H1 (cell line): ENCODE measurements around the gene NECTIN3. TPM values are rescaled to one million over a fixed set of nuclear protein-coding genes. Genes with fewer than 3 reads are reported as not detected.
A peak's percentile ranks its signal among the peaks of the same experiment; 100 is the strongest.

Experiments
- CTCF ChIA-PET: fragments of 300-600 bp; sonication (Branson Sonifier 250); formaldehyde crosslinking; loops from one replicate; lab custom pipeline; 2021; ENCODE audit not compliant: partially characterized antibody; lab: Charles Lee
- POLR2A ChIA-PET: fragments of 300-600 bp; sonication (Branson Sonifier 250); formaldehyde crosslinking; loops from one replicate; lab custom pipeline; 2021; ENCODE audit warnings: inconsistent platforms; ENCODE audit not compliant: partially characterized antibody; lab: Charles Lee
- DNase-seq, 2 experiments: peaks; one replicate each; pipeline versions ENCODE4 v3.0.0 to v3.0.0-alpha.2; 2010 to 2022; ENCODE audit warnings: low spot score in 2 of 2, low read depth in 1 of 2, mixed read lengths in 1 of 2
- FAIRE-seq: peaks from 2 replicates; lab custom pipeline; 2011; peaks lifted over from hg19 to GRCh38; lab: Jason Lieb, UNC
- H2AFZ ChIP-seq: 2 replicates; pipeline ENCODE4 v1.8.1; 2012; ENCODE audit warnings: low read length, inconsistent platforms
- H2AK5ac ChIP-seq: 2 replicates; pipeline ENCODE4 v1.6.1; 2013; ENCODE audit warnings: low read depth, low read length
- H2BK120ac ChIP-seq: replicated peaks from 2 replicates; pipeline ENCODE3; 2013; ENCODE audit warnings: low read depth, low read length, inconsistent platforms
- H2BK12ac ChIP-seq: 2 replicates; pipeline ENCODE4 v1.6.1; 2013; ENCODE audit warnings: low read depth, low read length
- H2BK15ac ChIP-seq: 2 replicates; pipeline ENCODE4 v1.6.1; 2013; ENCODE audit warnings: low read length
- H2BK20ac ChIP-seq: 2 replicates; pipeline ENCODE4 v1.6.1; 2013; ENCODE audit warnings: low read length
- H2BK5ac ChIP-seq: 2 replicates; pipeline ENCODE4 v1.6.1; 2013; ENCODE audit warnings: low read depth, low read length
- H3K14ac ChIP-seq: 2 replicates; pipeline ENCODE4 v1.6.1; 2013; ENCODE audit warnings: inconsistent platforms; ENCODE audit not compliant: insufficient read length
- H3K18ac ChIP-seq: 2 replicates; pipeline ENCODE4 v1.6.1; 2013; ENCODE audit warnings: low read length; ENCODE audit errors: extremely low read depth
- H3K23ac ChIP-seq: 2 replicates; pipeline ENCODE4 v1.6.1; 2013; ENCODE audit warnings: inconsistent platforms; ENCODE audit not compliant: insufficient read length
- H3K23me2 ChIP-seq: 2 replicates; pipeline ENCODE4 v1.6.1; 2013; ENCODE audit warnings: low read depth, low read length
- H3K27ac ChIP-seq: 2 replicates; pipeline ENCODE4 v1.6.1; 2011; ENCODE audit warnings: low read depth, low read length, inconsistent platforms
- H3K27me3 ChIP-seq, 4 experiments: replicated peaks in 1 of 4; 1 replicate in 1 of 4; 2 replicates in 3 of 4; pipeline versions ENCODE4 v1.6.1 to v1.8.1; 2011 to 2013; ENCODE audit warnings: low read length in 3 of 4, mild to moderate bottlenecking in 3 of 4, inconsistent platforms in 2 of 4, mixed read lengths in 2 of 4, moderate library complexity in 1 of 4; ENCODE audit not compliant: control insufficient read depth in 3 of 4, insufficient read depth in 3 of 4; ENCODE audit errors: extremely low read depth in 1 of 4
- H3K36me3 ChIP-seq, 4 experiments: 2 replicates each; pipeline versions ENCODE4 v1.6.1 to v1.8.1; 2011 to 2013; ENCODE audit warnings: mild to moderate bottlenecking in 4 of 4, low read length in 3 of 4, moderate library complexity in 2 of 4, control low read depth in 1 of 4, inconsistent platforms in 1 of 4; ENCODE audit not compliant: insufficient read depth in 4 of 4, control insufficient read depth in 2 of 4
- H3K4ac ChIP-seq: replicated peaks from 2 replicates; pipeline ENCODE3; 2013; ENCODE audit warnings: low read length, low read depth, mixed read lengths, inconsistent platforms; ENCODE audit not compliant: insufficient read length
- H3K4me1 ChIP-seq, 4 experiments: replicated peaks in 1 of 4; 1 replicate in 1 of 4; 2 replicates in 3 of 4; pipeline versions ENCODE4 v1.6.1 to v1.8.1; 2011 to 2013; ENCODE audit warnings: low read length in 3 of 4, inconsistent platforms in 2 of 4, mixed read lengths in 1 of 4; ENCODE audit not compliant: insufficient read depth in 4 of 4, control insufficient read depth in 3 of 4
- H3K4me2 ChIP-seq, 2 experiments: 2 replicates each; pipeline versions ENCODE4 v1.6.1 to v1.8.1; 2011 to 2013; ENCODE audit warnings: low read depth in 2 of 2, low read length in 2 of 2, control low read depth in 1 of 2, inconsistent platforms in 1 of 2, mild to moderate bottlenecking in 1 of 2; ENCODE audit not compliant: insufficient read depth in 1 of 2
- H3K4me3 ChIP-seq, 4 experiments: fragments of 200-600, 300-600 bp in 1 of 4; sonication (generic), shearing (Covaris generic), sonication (Bioruptor Twin) in 1 of 4; 2 replicates each; pipeline versions ENCODE4 v1.5.1 to v1.8.1; 2011 to 2016; ENCODE audit warnings: low read length in 4 of 4, low read depth in 3 of 4, control low read depth in 2 of 4, inconsistent platforms in 2 of 4, mild to moderate bottlenecking in 2 of 4, mixed read lengths in 1 of 4, moderate library complexity in 1 of 4; ENCODE audit not compliant: insufficient read depth in 2 of 4; ENCODE audit errors: extremely low read depth in 1 of 4
- H3K56ac ChIP-seq: replicated peaks from 2 replicates; pipeline ENCODE3; 2013; ENCODE audit warnings: low read depth, mild to moderate bottlenecking, mixed read lengths, low read length, inconsistent platforms; ENCODE audit not compliant: insufficient read length
- H3K79me1 ChIP-seq: 2 replicates; pipeline ENCODE4 v1.6.1; 2013; ENCODE audit warnings: low read depth, low read length, control low read depth
- H3K79me2 ChIP-seq, 2 experiments: 2 replicates each; pipeline versions ENCODE4 v1.6.1 to v1.8.1; 2012 to 2013; ENCODE audit warnings: low read length in 2 of 2, mild to moderate bottlenecking in 2 of 2, inconsistent platforms in 1 of 2; ENCODE audit not compliant: insufficient read depth in 2 of 2, control insufficient read depth in 1 of 2
- H3K9ac ChIP-seq, 4 experiments: replicated peaks in 1 of 4; 1 replicate in 1 of 4; 2 replicates in 3 of 4; pipeline versions ENCODE4 v1.6.1 to v1.8.1; 2011 to 2013; ENCODE audit warnings: low read depth in 3 of 4, low read length in 3 of 4, control low read depth in 2 of 4, mild to moderate bottlenecking in 2 of 4, moderate library complexity in 2 of 4, inconsistent platforms in 1 of 4; ENCODE audit errors: extremely low read depth in 1 of 4
- H3K9me3 ChIP-seq, 2 experiments: 2 replicates each; pipeline versions ENCODE4 v1.6.1 to v1.8.1; 2012 to 2013; ENCODE audit warnings: mild to moderate bottlenecking in 2 of 2, moderate library complexity in 2 of 2, control low read depth in 1 of 2, inconsistent platforms in 1 of 2, low read depth in 1 of 2, low read length in 1 of 2, mixed read lengths in 1 of 2; ENCODE audit not compliant: insufficient read depth in 2 of 2
- H4K20me1 ChIP-seq, 2 experiments: replicated peaks in 1 of 2; 2 replicates each; pipeline versions ENCODE3 to v1.8.1; 2011 to 2013; ENCODE audit warnings: inconsistent platforms in 2 of 2, low read length in 2 of 2, mild to moderate bottlenecking in 1 of 2; ENCODE audit not compliant: insufficient read depth in 2 of 2, control insufficient read depth in 1 of 2
- H4K5ac ChIP-seq: 2 replicates; pipeline ENCODE4 v1.6.1; 2013; ENCODE audit warnings: low read length, low read depth, mixed read lengths, inconsistent platforms; ENCODE audit not compliant: insufficient read length
- H4K8ac ChIP-seq: 2 replicates; pipeline ENCODE4 v1.8.0; 2013; ENCODE audit warnings: mild to moderate bottlenecking, moderate library complexity, low read length, inconsistent platforms; ENCODE audit not compliant: insufficient read depth; ENCODE audit errors: extremely low read depth
- H4K91ac ChIP-seq: replicated peaks from 2 replicates; pipeline ENCODE3; 2013; ENCODE audit warnings: low read length, mixed read lengths, inconsistent platforms; ENCODE audit not compliant: insufficient read length
- JUN ChIP-seq: IDR thresholded peaks from 2 replicates; pipeline ENCODE4 v1.6.1; 2011; ENCODE audit warnings: low read depth, mild to moderate bottlenecking, improper control_type of control experiment, low read length
- JUND ChIP-seq: IDR thresholded peaks from 2 replicates; pipeline ENCODE4 v1.6.1; 2011; ENCODE audit warnings: mild to moderate bottlenecking, improper control_type of control experiment, low read length
- KDM5A ChIP-seq: fragments of 200-600 bp; IDR thresholded peaks from 2 replicates; pipeline ENCODE4 v1.7.1; 2012; ENCODE audit warnings: mild to moderate bottlenecking, low read length, inconsistent platforms, mixed read lengths
- NANOG ChIP-seq: IDR thresholded peaks from 2 replicates; pipeline ENCODE4 v1.6.1; 2011; ENCODE audit warnings: low read length, low read depth, mild to moderate bottlenecking, inconsistent platforms; ENCODE audit not compliant: insufficient read depth, poor library complexity, severe bottlenecking
- RNF2 ChIP-seq: fragments of 200-900, 300-1000 bp; sonication (generic); IDR thresholded peaks from 2 replicates; pipeline ENCODE4 v1.7.1; 2016; ENCODE audit warnings: borderline replicate concordance, low read depth, mild to moderate bottlenecking, antibody characterized with exemption, low read length; ENCODE audit not compliant: poor library complexity, severe bottlenecking; ENCODE audit errors: missing control alignments
- SAP30 ChIP-seq: fragments of 300-600 bp; sonication (generic); IDR thresholded peaks from 2 replicates; pipeline ENCODE4 v1.7.1; 2012; ENCODE audit warnings: low read length, moderate library complexity, mild to moderate bottlenecking, inconsistent platforms; ENCODE audit not compliant: insufficient read depth, insufficient replicate concordance
- SIN3A ChIP-seq, 2 experiments: IDR thresholded peaks in 1 of 2; conservative IDR thresholded peaks in 1 of 2; 2 replicates each; pipeline ENCODE4 v1.6.1; 2011 to 2012; ENCODE audit warnings: low read length in 2 of 2, improper control_type of control experiment in 1 of 2, low read depth in 1 of 2, mild to moderate bottlenecking in 1 of 2
- polyA plus RNA-seq, 7 experiments: library from polyadenylated mRNA; depleted of rRNA in 3 of 7; stranded (reverse) in 5 of 7; unstranded in 2 of 7; fragments of >200 nt in 5 of 7; fragments of 200-250 nt in 2 of 7; gene quantifications; 1 replicate in 5 of 7; 2 replicates in 1 of 7; 4 replicates in 1 of 7; pipeline versions ENCODE4 v1.2.1 to v1.2.3, GENCODE V29; 2011 to 2013; ENCODE audit warnings: missing spikeins in 2 of 7, mixed read lengths in 2 of 7
- total RNA-seq: library from RNA; stranded (reverse); fragmentation: NEBNext Ultra II Directional; extraction: Animal tissue kit (Norgen Biotek cat#: 25700); gene quantifications from 2 replicates; pipeline ENCODE4 v1.2.1, GENCODE V29; 2021
- TF ChIP-seq, protein P1 (sequence below): IDR thresholded peaks from 2 replicates; pipeline ENCODE4 v1.6.1; 2011; ENCODE audit warnings: low read length, improper control_type of control experiment
- TF ChIP-seq, protein P2 (sequence below): IDR thresholded peaks from 2 replicates; pipeline ENCODE4 v1.6.1; 2012; ENCODE audit warnings: low read length, inconsistent platforms

The NECTIN3 gene
- total and polyA plus RNA-seq, 2 of the 8 experiments (the other 6 are each of a cell fraction or from before 2014, with no cell fraction given) = 13.6 to 50.6 TPM

DNA sequence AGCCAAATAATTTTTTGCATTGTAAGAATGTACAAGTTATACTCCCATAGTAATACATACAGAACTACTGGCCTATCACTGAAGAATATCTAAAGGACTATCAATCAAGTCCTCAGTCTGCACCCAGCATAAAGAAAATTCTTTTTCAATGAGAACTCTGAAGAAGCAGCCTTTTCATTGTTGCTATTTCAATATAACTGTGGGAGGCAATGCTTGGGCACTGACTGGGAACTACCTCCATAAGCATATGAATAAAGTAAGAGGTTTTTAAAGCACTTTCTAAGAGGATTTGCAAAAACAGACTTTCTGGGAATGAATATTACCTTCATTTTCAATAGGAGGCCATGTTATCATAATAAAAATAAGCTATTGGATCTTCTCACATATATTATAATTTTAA, 24.6 kb upstream of the NECTIN3 start:
- ChIA-PET POLR2A (interaction anchor here (1.2 to 2.2 kb wide), 2 partner anchors 23 to 79 kb away, joined by 3 to 5 read pairs; no protein-coding TSS in a partner anchor), CTCF (interaction anchor here (0.9 kb wide), 1 partner anchor 14 kb away, joined by 4 read pairs; no protein-coding TSS in a partner anchor)
- H3K27me3 ChIP-seq = no peaks in the 10 kb centered on the region
- peak overlapping the region in 1 of 2 experiments; percentile 24; a peak in 1 of 4 replicates for H3K4me2 ChIP-seq
- no peak overlapping the region for H4K91ac ChIP-seq
- peak overlapping the region; percentile 99 for H4K5ac ChIP-seq
- H2BK20ac ChIP-seq = no peak overlapping the region
- H4K8ac ChIP-seq = no peak overlapping the region
- peaks cover 0 to 8% of the 10 kb centered on the region in 2 experiments; a peak in 1 of 4 replicates for H3K9me3 ChIP-seq
- H4K20me1 ChIP-seq = no peaks in the 10 kb centered on the region
- no peak overlapping the region for H3K56ac ChIP-seq
- no peak overlapping the region for H2BK120ac ChIP-seq
- H2BK15ac ChIP-seq = no peak overlapping the region
- H3K4me1 ChIP-seq = peaks cover 0 to 17% (median 9%) of the 10 kb centered on the region in 4 experiments; a peak in 5 of 7 replicates
- DNase-seq (no peak), FAIRE-seq (no peak)
- H3K27ac ChIP-seq = no peak overlapping the region
- H3K4me3 ChIP-seq = peak overlapping the region in 1 of 4 experiments; percentile 2; a peak in 1 of 8 replicates
- no peaks in the 10 kb centered on the region for H3K23me2 ChIP-seq
- H3K18ac ChIP-seq = no peak overlapping the region; the same call in 1 of the 2 replicates
- no peak overlapping the region for H3K4ac ChIP-seq
- no peak overlapping the region; the same call in 1 of the 2 replicates for H2BK5ac ChIP-seq
- no peak overlapping the region for H3K14ac ChIP-seq
- no peak overlapping the region for H2AFZ ChIP-seq
- H2AK5ac ChIP-seq = no peak overlapping the region
- H3K36me3 ChIP-seq = peaks cover 0 to 4% (median 1%) of the 10 kb centered on the region in 4 experiments; a peak in 2 of 8 replicates
- H3K79me2 ChIP-seq = no peaks in the 10 kb centered on the region
- H2BK12ac ChIP-seq = no peak overlapping the region
- no peaks in the 10 kb centered on the region for H3K79me1 ChIP-seq
- H3K9ac ChIP-seq = no peak overlapping the region
- no peak overlapping the region for H3K23ac ChIP-seq
- TF ChIP-seq KDM5A (no peak), JUN (peak; percentile 64; the same call in 1 of the 2 replicates), NANOG (peak; percentile 31), SAP30 (no peak), RNF2 (no peak), SIN3A (conservative IDR thresholded peaks at IDR 0.05 in 1 of 2, IDR thresholded peaks at IDR 0.05 in 1 of 2; ENCODE audit: low read depth in 1 of 2, low read length in 2 of 2) (no peak), JUND (peak; percentile 26; the same call in 1 of the 2 replicates)
- TF ChIP-seq, protein P1, sequence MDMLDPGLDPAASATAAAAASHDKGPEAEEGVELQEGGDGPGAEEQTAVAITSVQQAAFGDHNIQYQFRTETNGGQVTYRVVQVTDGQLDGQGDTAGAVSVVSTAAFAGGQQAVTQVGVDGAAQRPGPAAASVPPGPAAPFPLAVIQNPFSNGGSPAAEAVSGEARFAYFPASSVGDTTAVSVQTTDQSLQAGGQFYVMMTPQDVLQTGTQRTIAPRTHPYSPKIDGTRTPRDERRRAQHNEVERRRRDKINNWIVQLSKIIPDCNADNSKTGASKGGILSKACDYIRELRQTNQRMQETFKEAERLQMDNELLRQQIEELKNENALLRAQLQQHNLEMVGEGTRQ = no peak
- TF ChIP-seq, protein P2, sequence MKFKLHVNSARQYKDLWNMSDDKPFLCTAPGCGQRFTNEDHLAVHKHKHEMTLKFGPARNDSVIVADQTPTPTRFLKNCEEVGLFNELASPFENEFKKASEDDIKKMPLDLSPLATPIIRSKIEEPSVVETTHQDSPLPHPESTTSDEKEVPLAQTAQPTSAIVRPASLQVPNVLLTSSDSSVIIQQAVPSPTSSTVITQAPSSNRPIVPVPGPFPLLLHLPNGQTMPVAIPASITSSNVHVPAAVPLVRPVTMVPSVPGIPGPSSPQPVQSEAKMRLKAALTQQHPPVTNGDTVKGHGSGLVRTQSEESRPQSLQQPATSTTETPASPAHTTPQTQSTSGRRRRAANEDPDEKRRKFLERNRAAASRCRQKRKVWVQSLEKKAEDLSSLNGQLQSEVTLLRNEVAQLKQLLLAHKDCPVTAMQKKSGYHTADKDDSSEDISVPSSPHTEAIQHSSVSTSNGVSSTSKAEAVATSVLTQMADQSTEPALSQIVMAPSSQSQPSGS = peak; percentile 27; the same call in 1 of the 2 replicates
